ENCODE measurements around the gene ABCB8.

DNA sequence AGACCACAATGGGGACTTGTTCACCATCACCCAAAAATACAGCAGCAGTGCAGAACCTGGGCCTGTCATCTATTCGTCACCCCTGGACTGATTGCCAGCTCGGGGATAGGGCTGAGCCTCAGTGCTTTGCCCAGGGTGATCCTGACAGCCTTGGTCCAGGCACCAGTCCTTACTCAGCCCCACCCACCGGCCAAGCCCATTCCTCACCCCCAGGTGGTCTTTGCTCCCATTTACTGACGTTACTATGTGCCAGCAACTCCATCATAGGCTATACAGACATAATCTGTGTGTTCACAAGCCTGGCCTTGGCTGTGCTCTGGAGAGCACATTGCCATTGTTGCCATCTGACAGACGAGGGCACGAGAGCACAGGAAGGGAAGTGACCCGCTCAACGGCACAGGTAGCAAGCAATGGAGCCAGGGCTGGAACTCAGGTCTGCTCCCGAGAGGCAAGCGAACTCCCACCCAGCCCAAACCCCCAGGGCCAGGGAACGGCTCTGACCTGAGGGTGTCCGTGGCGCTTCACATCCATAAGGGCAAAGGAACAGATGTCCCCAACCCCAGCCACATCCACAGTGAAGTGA lies 10.8 kb upstream of the ABCB8 start:
- TF ChIP-seq, protein P1, sequence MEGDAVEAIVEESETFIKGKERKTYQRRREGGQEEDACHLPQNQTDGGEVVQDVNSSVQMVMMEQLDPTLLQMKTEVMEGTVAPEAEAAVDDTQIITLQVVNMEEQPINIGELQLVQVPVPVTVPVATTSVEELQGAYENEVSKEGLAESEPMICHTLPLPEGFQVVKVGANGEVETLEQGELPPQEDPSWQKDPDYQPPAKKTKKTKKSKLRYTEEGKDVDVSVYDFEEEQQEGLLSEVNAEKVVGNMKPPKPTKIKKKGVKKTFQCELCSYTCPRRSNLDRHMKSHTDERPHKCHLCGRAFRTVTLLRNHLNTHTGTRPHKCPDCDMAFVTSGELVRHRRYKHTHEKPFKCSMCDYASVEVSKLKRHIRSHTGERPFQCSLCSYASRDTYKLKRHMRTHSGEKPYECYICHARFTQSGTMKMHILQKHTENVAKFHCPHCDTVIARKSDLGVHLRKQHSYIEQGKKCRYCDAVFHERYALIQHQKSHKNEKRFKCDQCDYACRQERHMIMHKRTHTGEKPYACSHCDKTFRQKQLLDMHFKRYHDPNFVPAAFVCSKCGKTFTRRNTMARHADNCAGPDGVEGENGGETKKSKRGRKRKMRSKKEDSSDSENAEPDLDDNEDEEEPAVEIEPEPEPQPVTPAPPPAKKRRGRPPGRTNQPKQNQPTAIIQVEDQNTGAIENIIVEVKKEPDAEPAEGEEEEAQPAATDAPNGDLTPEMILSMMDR (IDR thresholded peaks at IDR 0.05) = no peak
- TF ChIP-seq POLR2A (IDR thresholded peaks at IDR 0.05) = no peak

Measured in heart left ventricle (tissue), 13 donors.